HG03457 (cell line): ENCODE results near the gene FAM89B.
"Not testable (repeated sequence)": the region's sequence is repeated elsewhere in the genome, so short reads cannot be mapped to it uniquely, and the experiment has no call there.

ENCODE experiments used
- ATAC-seq: cut with Tn5 transposase; IDR thresholded peaks from one replicate; pipeline ENCODE4 v1.9.1; 2021; ENCODE audit warnings: moderate number of reproducible peaks; ENCODE audit not compliant: unreplicated experiment

FAM89B gene

DNA sequence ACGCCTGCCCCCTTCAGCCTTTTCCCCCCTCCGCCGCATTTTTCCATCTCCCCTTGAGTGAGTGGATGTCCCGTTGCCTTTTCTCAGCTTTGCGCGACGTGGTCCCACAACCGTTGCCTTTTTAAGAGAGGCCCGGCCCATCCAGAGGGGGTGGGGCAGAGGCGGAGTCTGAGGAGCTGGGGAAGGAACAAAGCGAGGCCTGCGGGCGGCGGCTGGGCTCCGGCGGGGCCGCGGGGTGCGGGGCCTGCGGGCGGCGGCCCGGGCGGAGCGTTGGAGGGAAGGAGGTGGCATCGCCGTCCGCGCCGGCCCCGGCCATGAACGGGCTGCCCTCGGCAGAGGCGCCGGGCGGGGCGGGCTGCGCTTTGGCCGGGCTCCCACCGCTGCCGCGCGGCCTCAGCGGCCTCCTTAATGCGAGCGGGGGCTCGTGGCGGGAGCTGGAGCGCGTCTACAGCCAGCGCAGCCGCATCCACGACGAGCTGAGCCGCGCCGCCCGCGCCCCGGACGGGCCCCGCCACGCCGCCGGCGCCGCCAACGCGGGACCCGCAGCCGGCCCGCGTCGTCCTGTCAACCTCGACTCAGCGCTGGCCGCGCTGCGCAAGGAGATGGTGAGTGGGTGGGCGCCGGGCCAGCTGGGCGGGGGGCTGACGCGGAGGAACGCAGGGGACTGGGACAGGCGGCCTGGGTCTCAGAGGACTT lies at the start of gene FAM89B:
TSS of gene FAM89B (plus strand) at position 183 of the 696 bp plus-strand sequence. CDS start at position 315, 132 bp downstream.
- ATAC-seq: no peak

DNA sequence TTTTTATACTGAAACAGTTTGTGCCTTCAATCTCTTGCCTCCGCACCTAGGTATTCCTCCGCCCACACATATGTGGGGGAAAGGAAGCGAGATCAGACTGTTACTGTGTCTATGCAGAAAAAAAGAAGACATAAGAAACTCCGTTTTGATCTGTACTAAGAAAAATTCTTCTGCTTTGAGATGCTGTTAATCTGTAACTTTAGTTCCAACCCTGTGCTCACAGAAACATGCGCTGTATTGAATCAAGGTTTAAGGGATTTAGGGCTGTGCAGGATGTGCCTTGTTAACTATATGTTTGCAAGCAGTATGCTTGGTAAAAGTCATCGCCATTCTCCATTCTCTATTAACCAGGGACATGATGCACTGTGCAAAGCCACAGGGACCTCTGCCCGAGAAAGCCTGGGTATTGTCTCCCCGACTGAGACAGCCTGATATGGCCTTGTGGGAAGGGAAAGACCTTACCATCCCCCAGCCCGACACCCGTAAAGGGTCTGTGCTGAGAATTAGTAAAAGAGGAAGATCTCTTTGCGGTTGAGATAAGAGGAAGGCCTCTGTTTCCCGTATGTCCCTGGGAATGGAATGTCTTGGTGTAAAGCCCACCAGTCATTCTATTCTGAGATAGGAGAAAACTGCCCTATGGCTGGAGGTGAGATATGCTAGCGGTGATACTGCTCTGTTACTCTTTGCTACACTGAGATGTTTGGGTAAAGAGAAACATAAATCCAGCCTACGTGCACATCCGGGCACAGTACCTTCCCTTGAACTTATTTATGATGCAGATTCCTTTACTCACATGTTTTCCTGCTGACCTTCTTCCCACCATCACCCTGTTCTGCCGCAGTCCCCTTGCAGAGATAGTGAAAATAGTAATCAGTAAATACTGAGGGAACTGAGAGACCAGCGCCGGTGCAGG lies 49.4 kb upstream of the FAM89B start:
- not testable (repeated sequence) for ATAC-seq

- ATAC-seq: not testable (repeated sequence)
Observed at GRCh38 chr11:65523631-65523968, 48.7 kb upstream of the FAM89B start.

DNA sequence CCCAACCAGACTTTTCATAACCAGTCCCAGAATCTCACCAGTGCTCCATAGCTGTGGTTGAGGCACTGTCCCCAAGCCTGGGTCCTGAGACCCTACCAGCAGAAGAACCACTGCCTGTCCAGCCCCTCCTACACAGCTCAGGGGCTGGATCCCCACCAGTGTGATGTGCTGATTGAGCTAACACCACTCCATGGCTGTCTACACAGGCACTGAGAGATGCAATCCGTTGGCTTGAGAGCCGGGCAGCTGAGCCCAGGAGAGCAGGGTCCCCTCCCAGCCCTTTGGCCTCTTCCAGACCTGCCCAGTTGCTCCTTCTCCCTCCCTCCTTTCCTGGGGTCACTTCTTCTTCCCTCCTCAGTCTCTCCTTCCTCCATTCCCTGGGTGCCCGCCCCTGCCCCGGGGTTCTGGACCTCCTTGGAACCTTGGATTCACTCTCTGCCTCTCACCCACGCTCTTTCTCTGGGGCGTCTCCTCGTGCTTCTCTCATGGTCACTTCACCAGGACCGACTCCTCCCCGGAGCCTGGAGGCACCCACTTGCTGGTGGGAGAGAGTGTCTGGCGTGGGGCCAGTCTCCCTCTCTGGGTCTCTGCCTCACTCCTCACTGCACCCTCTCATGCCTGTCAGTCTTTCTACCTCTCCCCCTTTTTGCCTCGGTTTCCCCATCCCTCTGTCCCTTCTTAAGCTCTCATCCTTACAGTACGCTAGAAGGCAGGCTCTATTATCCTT lies 48.2 kb upstream of the FAM89B start:
- ATAC-seq: no peak

DNA sequence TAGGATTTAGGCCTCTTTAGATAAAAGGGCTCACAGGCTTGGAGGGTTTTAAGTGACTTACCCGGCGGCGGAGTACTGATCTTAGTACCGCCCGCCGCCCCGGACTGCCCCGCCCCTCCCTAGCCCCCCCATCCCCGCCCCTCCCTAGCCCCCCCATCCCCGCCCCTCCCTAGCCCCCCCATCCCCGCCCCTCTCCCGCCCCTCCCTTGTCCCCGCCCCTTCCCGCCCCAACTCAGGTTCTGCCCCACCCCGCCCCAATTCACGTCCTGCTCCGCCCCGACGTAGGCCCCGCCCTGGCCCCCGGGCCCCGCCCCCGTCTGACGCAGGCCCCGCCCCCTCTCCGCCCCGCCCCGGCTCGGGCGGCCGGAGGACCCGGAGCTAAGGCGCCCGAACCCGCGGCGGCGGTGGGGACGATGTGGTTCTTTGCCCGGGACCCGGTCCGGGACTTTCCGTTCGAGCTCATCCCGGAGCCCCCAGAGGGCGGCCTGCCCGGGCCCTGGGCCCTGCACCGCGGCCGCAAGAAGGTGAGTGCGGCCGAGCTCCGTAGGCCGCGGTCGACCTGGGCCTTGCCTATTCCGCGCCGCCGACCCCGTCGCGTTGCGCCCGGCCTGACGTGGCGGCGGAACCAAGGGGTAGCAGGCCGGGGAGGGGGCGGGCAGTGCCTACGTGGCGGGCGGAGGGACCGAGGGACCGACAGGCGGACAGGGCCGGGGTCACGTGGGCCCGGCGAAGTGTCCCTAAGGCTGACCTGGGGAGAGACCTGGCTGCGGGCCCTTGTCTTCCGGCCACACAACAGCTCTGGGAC lies 47.4 kb upstream of the FAM89B start, which contains the start of gene SCYL1:
TSS of gene SCYL1 (plus strand) at position 343 of the 805 bp plus-strand sequence. CDS start at position 414, 71 bp downstream.
- no peak for ATAC-seq

GRCh38 chr11:65525546-65526480 lies 46.5 kb upstream of the FAM89B start:
- no peak for ATAC-seq

GRCh38 chr11:65526744-65527143 lies 45.6 kb upstream of the FAM89B start:
- ATAC-seq: no peak

DNA sequence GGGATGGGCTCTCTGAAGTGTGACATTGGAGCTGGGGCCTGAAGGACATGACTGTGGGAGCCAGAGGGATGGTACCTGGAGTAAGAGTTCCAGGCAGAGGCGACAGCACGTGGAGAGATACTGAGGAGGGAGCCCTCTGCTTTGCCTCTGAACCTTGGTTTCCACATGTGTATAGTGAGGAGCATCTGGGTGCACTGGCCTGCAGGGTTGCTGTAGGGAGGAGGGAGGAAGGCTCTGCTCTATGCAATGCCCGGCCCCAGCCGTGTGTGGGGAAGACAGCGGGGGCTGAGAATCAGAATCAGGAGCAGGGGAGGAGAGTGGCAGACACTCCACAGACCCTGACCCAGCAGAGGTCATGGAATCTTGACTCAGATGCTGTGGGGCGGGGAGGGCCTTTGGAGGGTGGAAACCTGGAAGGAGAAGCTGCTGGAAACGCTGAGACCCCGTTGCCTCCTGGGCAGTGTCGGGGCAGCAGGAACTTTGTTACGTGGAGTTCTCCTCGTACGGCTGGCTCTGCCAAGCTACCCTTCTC lies 43.5 kb upstream of the FAM89B start:
- ATAC-seq: no peak

- no peak for ATAC-seq
Observed at GRCh38 chr11:65529475-65530156, 42.7 kb upstream of the FAM89B start.

- ATAC-seq: no peak
Observed at GRCh38 chr11:65530157-65530496, 42.2 kb upstream of the FAM89B start.

- no peak for ATAC-seq
Observed at GRCh38 chr11:65532388-65533064, 39.8 kb upstream of the FAM89B start.

- ATAC-seq: no peak
Observed at GRCh38 chr11:65535102-65535501, 37.2 kb upstream of the FAM89B start.

GRCh38 chr11:65536412-65537295 lies 35.7 kb upstream of the FAM89B start:
- ATAC-seq: no peak

- no peak for ATAC-seq
Observed at GRCh38 chr11:65537296-65537597, 35.1 kb upstream of the FAM89B start.

DNA sequence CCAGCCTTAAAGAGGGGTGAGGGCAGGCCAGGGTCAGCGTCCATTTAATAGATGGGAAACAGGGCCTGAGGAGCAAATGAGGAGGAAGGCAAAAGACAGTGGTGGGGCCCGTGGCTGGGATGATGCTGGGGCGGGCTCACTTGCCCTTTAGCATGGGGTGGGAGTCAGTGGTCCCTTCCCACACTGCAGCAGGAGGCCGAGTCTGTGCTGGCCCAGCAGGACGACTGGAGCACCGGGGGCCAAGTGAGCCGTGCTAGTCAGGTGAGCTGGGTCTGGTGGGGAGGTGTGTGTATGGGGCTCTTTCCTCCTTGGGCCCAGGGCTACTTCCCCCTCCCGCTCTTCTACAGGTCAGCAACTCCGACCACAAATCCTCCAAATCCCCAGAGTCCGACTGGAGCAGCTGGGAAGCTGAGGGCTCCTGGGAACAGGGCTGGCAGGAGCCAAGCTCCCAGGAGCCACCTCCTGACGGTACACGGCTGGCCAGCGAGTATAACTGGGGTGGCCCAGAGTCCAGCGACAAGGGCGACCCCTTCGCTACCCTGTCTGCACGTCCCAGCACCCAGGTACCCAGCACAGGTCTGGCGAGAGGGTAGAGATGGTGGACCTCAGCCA lies 34.6 kb upstream of the FAM89B start:
- ATAC-seq: no peak

DNA sequence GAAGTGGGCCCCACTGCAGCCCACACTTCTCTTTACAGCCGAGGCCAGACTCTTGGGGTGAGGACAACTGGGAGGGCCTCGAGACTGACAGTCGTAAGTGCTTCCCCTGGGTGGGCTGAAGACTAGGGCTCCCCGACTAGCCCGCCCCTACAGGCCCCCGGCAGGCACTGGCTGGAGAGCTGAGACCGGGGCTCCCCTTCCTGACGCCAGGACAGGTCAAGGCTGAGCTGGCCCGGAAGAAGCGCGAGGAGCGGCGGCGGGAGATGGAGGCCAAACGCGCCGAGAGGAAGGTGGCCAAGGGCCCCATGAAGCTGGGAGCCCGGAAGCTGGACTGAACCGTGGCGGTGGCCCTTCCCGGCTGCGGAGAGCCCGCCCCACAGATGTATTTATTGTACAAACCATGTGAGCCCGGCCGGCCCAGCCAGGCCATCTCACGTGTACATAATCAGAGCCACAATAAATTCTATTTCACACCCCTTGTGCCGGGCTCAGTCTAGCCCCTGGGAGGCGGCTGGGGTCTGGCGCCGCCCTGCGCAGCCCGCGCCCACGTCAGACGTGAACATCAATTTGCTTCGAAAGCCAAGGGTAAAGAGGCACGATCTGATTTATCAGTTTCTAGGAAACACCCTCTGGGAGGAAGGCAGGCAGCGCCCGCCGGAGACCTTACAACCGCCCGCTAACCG lies 34.0 kb upstream of the FAM89B start:
- ATAC-seq: no peak
